OCI-LY7 (cell line): Measurements from ENCODE around the gene IDUA.

Experiments
- CTCF ChIP-seq: fragments of 200-600 bp; sonication (generic); conservative IDR thresholded peaks from 2 replicates; pipeline ENCODE4 v1.5.1; 2014; ENCODE audit warnings: mild to moderate bottlenecking, antibody characterized with exemption, low read length, moderate library complexity, mixed read lengths
- EZH2phosphoT487 ChIP-seq: fragments of 200-600 bp; sonication (generic); IDR thresholded peaks from 2 replicates; pipeline ENCODE4 v1.6.1; 2018; ENCODE audit warnings: low read depth, borderline replicate concordance, mild to moderate bottlenecking, mixed run types, antibody characterized with exemption, low read length, moderate library complexity, mixed read lengths

GRCh38 chr4:1027219-1027914, 40.5 kb downstream of the IDUA start:
- TF ChIP-seq CTCF (no peak), EZH2phosphoT487 (no peak)
